HepG2 (cell line): Measurements from ENCODE around the gene YIPF3. TPM values are rescaled to one million over a fixed set of nuclear protein-coding genes. Genes with fewer than 3 reads are reported as not detected.
A peak's percentile ranks its signal among the peaks of the same experiment; 100 is the strongest.

Experiments
- ATAC-seq: fragments of 200-7000 bp; cut with Tn5 transposase; 3 replicates; pipeline ENCODE4 v1.9.1; 2020; ENCODE audit warnings: mild to moderate bottlenecking, moderate library complexity
- BruUV-seq: library from RNA; stranded (reverse); fragments of 400-500 nt; replicated peaks from 2 replicates; lab custom pipeline; 2021; lab: Mats Ljungman, UMichigan
- CTCF ChIA-PET: fragments of 300-600 bp; formaldehyde crosslinking; extraction: SDS; loops from one replicate; lab custom pipeline; 2021; ENCODE audit warnings: low total read pairs, inconsistent platforms, low intra/inter-chr PET ratio; lab: Yijun Ruan, JAX
- POLR2A ChIA-PET: fragments of 350-600 bp; sonication (Branson Sonifier 250); formaldehyde crosslinking; loops from one replicate; lab custom pipeline; 2020; ENCODE audit warnings: antibody characterized with exemption, inconsistent platforms; lab: Yijun Ruan, JAX
- DNase-seq: peaks from one replicate; pipeline ENCODE4 v3.0.0-alpha.2; 2015; ENCODE audit warnings: low spot score
- FAIRE-seq: peaks from 3 replicates; lab custom pipeline; 2011; peaks lifted over from hg19 to GRCh38; lab: Jason Lieb, UNC
- H2AFZ ChIP-seq: one replicate; pipeline ENCODE4 v1.6.1; 2011; ENCODE audit warnings: low read length, inconsistent platforms
- H3K27ac ChIP-seq: fragments of 300-600 bp; 3 replicates; pipeline ENCODE4 v1.8.0; 2011; ENCODE audit warnings: mixed run types, mild to moderate bottlenecking, mixed read lengths, low read length, inconsistent platforms; ENCODE audit not compliant: insufficient read depth; ENCODE audit errors: extremely low read length
- H3K27me3 ChIP-seq, 2 experiments: fragments of 200-600 bp in 1 of 2; 2 replicates in 1 of 2; 3 replicates in 1 of 2; pipeline versions ENCODE4 v1.6.0 to v1.8.0; 2011; ENCODE audit warnings: low read length in 2 of 2, mild to moderate bottlenecking in 2 of 2, moderate library complexity in 2 of 2, inconsistent platforms in 1 of 2; ENCODE audit not compliant: insufficient read depth in 2 of 2, control insufficient read depth in 1 of 2
- H3K36me3 ChIP-seq, 2 experiments: fragments of 200-600 bp in 1 of 2; replicated peaks in 1 of 2; 2 replicates in 1 of 2; 3 replicates in 1 of 2; pipeline versions ENCODE4 v1.5.1 to v1.8.0; 2011; ENCODE audit warnings: low read length in 2 of 2, inconsistent platforms in 1 of 2; ENCODE audit not compliant: insufficient read depth in 2 of 2, control insufficient read depth in 1 of 2
- H3K4me1 ChIP-seq: 2 replicates; pipeline ENCODE4 v1.5.1; 2012; ENCODE audit warnings: low read length, inconsistent platforms; ENCODE audit not compliant: insufficient read depth
- H3K4me2 ChIP-seq: 2 replicates; pipeline ENCODE4 v1.6.0; 2011; ENCODE audit warnings: low read depth, low read length, inconsistent platforms
- H3K4me3 ChIP-seq, 3 experiments: fragments of 200-600 bp in 1 of 3; sonication (generic), shearing (Covaris generic) in 1 of 3; replicated peaks in 1 of 3; 2 replicates each; pipeline ENCODE4 v1.5.1; 2011 to 2016; ENCODE audit warnings: low read length in 3 of 3, inconsistent platforms in 2 of 3, low read depth in 2 of 3, mild to moderate bottlenecking in 2 of 3, control low read depth in 1 of 3, mixed read lengths in 1 of 3; ENCODE audit not compliant: insufficient read depth in 1 of 3
- H3K79me2 ChIP-seq: one replicate; pipeline ENCODE4 v1.6.1; 2011; ENCODE audit warnings: low read length, inconsistent platforms; ENCODE audit not compliant: insufficient read depth
- H3K9ac ChIP-seq: 2 replicates; pipeline ENCODE4 v1.6.0; 2011; ENCODE audit warnings: mild to moderate bottlenecking, low read depth, low read length, inconsistent platforms; ENCODE audit not compliant: insufficient read depth
- H3K9me3 ChIP-seq: 2 replicates; pipeline ENCODE4 v1.5.1; 2012; ENCODE audit warnings: mild to moderate bottlenecking, low read length
- H4K20me1 ChIP-seq: 2 replicates; pipeline ENCODE4 v1.6.0; 2011; ENCODE audit warnings: inconsistent platforms, mild to moderate bottlenecking, low read length, moderate library complexity; ENCODE audit not compliant: insufficient read depth
- ATF4 ChIP-seq, 2 experiments: fragments of 450-650 bp in 1 of 2; sonication (generic) in 1 of 2; formaldehyde crosslinking; IDR thresholded peaks; 2 replicates each; pipeline versions ENCODE4 v1.5.0 to v1.8.0; 2020 to 2022; ENCODE audit warnings: mild to moderate bottlenecking in 1 of 2, missing genetic modification reagents in 1 of 2
- CBX1 ChIP-seq: IDR thresholded peaks from one replicate; pipeline ENCODE4 v1.6.1; 2016; ENCODE audit warnings: antibody characterized with exemption, low read depth
- CEBPB ChIP-seq: IDR thresholded peaks from 2 replicates; pipeline ENCODE4 v1.6.1; 2011; ENCODE audit warnings: low read depth, low read length, improper control_type of control experiment, borderline replicate concordance
- CEBPG ChIP-seq: IDR thresholded peaks from 2 replicates; pipeline ENCODE4 v1.6.1; 2016
- FOSL2 ChIP-seq: sonication (generic); formaldehyde crosslinking; IDR thresholded peaks from 2 replicates; pipeline ENCODE4 v1.4.0; 2020; ENCODE audit warnings: missing genetic modification reagents
- NR2F6 ChIP-seq, 2 experiments: IDR thresholded peaks; 2 replicates each; pipeline ENCODE4 v1.6.1; 2016; ENCODE audit warnings: antibody characterized with exemption in 1 of 2, mild to moderate bottlenecking in 1 of 2
- SMYD3 ChIP-seq: sonication (generic); formaldehyde crosslinking; IDR thresholded peaks from 2 replicates; pipeline ENCODE4 v1.8.1; 2023; ENCODE audit warnings: mild to moderate bottlenecking, missing genetic modification reagents
- ZBTB21 ChIP-seq: sonication (generic); formaldehyde crosslinking; IDR thresholded peaks from 2 replicates; pipeline ENCODE4 v1.4.0; 2020; ENCODE audit warnings: missing genetic modification reagents
- ZNF644 ChIP-seq: IDR thresholded peaks from 2 replicates; pipeline ENCODE4 v1.6.1; 2016; ENCODE audit warnings: low read depth
- ZNF879 ChIP-seq: sonication (generic); formaldehyde crosslinking; IDR thresholded peaks from 2 replicates; pipeline ENCODE4 v1.8.1; 2023; ENCODE audit warnings: missing genetic modification reagents
- WGBS: methylation state at CpG from one replicate; pipeline ENCODE4 v1.1.6; 2017; ENCODE audit warnings: low lambda C conversion rate; 5-methylcytosine and 5-hydroxymethylcytosine counted together
- in situ Hi-C: cut with HindIII; loops from 2 replicates; pipeline ENCODE4 v1.10.0; 2017; ENCODE audit warnings: low pct_unique_long_range_greater_than_20kb; ENCODE audit not compliant: extremely low pct_ligation_motif_present
- intact Hi-C: fragments of 100-400 bp; cut with micrococcal nuclease; formaldehyde crosslinking; loops from one replicate; pipeline ENCODE4 v1.10.0; 2022; ENCODE audit not compliant: unreplicated experiment
- polyA plus RNA-seq, 8 experiments: library from polyadenylated mRNA; depleted of rRNA in 3 of 8; stranded (reverse) in 7 of 8; unstranded in 1 of 8; fragments of >200 nt; fragmentation: Illumina TruSeq in 4 of 8; extraction: Trizol in 4 of 8; gene quantifications; 2 replicates each; pipeline versions ENCODE4 v1.2.1 to v1.2.3, GENCODE V29; 2011 to 2016; ENCODE audit warnings: low read depth in 4 of 8, missing spikeins in 1 of 8, mixed read lengths in 1 of 8; ENCODE audit not compliant: insufficient read depth in 1 of 8
- total RNA-seq, 5 experiments: library from RNA; depleted of rRNA; stranded (reverse); fragments of >200 nt; fragmentation: Illumina TruSeq; extraction: Trizol; gene quantifications; 2 replicates each; pipeline ENCODE4 v1.2.3, GENCODE V29; 2016; ENCODE audit warnings: low read depth in 1 of 5
- TF ChIP-seq, protein P1 (sequence below): sonication (generic); formaldehyde crosslinking; conservative IDR thresholded peaks from 2 replicates; pipeline ENCODE4 v1.4.0; 2020; ENCODE audit warnings: mild to moderate bottlenecking, missing genetic modification reagents, moderate library complexity
- TF ChIP-seq, protein P2 (sequence below): IDR thresholded peaks from 2 replicates; pipeline ENCODE4 v1.6.1; 2016; ENCODE audit warnings: control low read depth
- TF ChIP-seq, protein P3 (sequence below): sonication (generic); formaldehyde crosslinking; IDR thresholded peaks from 2 replicates; pipeline ENCODE4 v1.4.0; 2020; ENCODE audit warnings: missing genetic modification reagents, borderline replicate concordance

YIPF3 gene
- total and polyA plus RNA-seq, 2 of the 13 experiments (the other 11 are each of a cell fraction or from before 2014, with no cell fraction given) = 107 to 206 TPM

DNA sequence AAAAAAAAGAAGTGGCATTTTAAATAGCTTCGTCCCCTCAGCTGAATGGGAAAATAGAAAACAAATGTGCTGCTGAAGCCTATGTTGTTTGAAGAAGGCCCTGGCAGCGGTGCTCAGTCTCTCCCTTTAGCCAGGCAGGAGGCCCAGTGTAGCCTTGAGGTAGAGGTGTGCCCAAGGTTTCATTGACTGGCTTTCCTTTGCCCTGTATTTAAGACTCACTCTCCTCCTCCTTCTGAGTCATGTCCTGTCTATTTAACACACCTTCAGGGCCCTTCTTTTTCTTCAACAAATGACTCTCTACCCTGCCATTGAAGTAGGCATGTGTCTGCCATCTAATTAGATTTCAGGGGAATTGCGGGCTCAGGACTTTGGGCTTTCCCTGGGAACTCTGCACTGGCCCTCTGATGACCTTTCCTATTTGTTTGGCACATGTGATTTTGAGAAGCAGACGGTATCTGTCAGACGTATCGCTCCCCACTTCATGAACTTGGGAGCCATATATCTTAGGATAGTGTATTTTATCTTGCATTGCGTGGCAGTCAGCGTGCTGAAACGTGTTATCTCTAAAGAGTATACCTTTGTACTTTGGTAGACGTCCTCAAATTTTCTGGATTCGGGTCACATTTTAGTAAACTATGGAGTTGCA lies 35.0 kb downstream of the YIPF3 start (continued):
- TF ChIP-seq, protein P1, sequence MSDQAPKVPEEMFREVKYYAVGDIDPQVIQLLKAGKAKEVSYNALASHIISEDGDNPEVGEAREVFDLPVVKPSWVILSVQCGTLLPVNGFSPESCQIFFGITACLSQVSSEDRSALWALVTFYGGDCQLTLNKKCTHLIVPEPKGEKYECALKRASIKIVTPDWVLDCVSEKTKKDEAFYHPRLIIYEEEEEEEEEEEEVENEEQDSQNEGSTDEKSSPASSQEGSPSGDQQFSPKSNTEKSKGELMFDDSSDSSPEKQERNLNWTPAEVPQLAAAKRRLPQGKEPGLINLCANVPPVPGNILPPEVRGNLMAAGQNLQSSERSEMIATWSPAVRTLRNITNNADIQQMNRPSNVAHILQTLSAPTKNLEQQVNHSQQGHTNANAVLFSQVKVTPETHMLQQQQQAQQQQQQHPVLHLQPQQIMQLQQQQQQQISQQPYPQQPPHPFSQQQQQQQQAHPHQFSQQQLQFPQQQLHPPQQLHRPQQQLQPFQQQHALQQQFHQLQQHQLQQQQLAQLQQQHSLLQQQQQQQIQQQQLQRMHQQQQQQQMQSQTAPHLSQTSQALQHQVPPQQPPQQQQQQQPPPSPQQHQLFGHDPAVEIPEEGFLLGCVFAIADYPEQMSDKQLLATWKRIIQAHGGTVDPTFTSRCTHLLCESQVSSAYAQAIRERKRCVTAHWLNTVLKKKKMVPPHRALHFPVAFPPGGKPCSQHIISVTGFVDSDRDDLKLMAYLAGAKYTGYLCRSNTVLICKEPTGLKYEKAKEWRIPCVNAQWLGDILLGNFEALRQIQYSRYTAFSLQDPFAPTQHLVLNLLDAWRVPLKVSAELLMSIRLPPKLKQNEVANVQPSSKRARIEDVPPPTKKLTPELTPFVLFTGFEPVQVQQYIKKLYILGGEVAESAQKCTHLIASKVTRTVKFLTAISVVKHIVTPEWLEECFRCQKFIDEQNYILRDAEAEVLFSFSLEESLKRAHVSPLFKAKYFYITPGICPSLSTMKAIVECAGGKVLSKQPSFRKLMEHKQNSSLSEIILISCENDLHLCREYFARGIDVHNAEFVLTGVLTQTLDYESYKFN (CRISPR knock-in tag) = 0 out of 2 replicates have a peak, but pooled peaks have one; percentile 5
- no peak for TF ChIP-seq SMYD3

- peaks cover 0 to 3% of the 10 kb centered on the region in 2 experiments; a peak in 1 of 5 replicates for H3K36me3 ChIP-seq
- FAIRE-seq (no peak), ATAC-seq (no peak), DNase-seq (no peak)
- no peak overlapping the region for H3K27ac ChIP-seq
- ChIA-PET POLR2A (interaction anchor here (0.7 to 6.5 kb wide), 3 partner anchors 10 to 698 kb away, joined by 3 to 141 read pairs (median 4); no protein-coding TSS in a partner anchor), CTCF (no interaction called here)
- H3K79me2 ChIP-seq = peaks cover 61% of the 10 kb centered on the region
- intact Hi-C loops = no loop called here
- H3K9me3 ChIP-seq = no peaks in the 10 kb centered on the region
- H3K4me1 ChIP-seq = peaks cover 66% of the 10 kb centered on the region
- no peak overlapping the region for H3K4me3 ChIP-seq
- in situ Hi-C loops = no loop called here
- H4K20me1 ChIP-seq = no peaks in the 10 kb centered on the region
- H3K4me2 ChIP-seq = peak overlapping the region; percentile 19; the same call in 1 of the 2 replicates
- WGBS = 98% methylated on average over 2 of the region's 2 CpGs
- H3K9ac ChIP-seq = no peak overlapping the region
- no peaks in the 10 kb centered on the region; a peak in 1 of 5 replicates for H3K27me3 ChIP-seq
- BruUV-seq = no TSS peak
- H2AFZ ChIP-seq = no peak overlapping the region
- TF ChIP-seq ZNF879 (CRISPR knock-in tag) (no peak), ZBTB21 (CRISPR knock-in tag) (no peak), ATF4 (CRISPR knock-in tag; IDR thresholded peaks at IDR 0.05) (peak in 1 of 2 experiments; percentile 92; a peak in 2 of 4 replicates), FOSL2 (CRISPR knock-in tag) (peak; percentile 50; the same call in 1 of the 2 replicates), CBX1 (no peak), CEBPB (peak; percentile 79), ZNF644 (CRISPR knock-in tag) (peak; percentile 77), NR2F6 (IDR thresholded peaks at IDR 0.05) (no peak), NR2F6 (CRISPR knock-in tag; IDR thresholded peaks at IDR 0.05) (no peak), CEBPG (CRISPR knock-in tag) (peak; percentile 81)
- TF ChIP-seq, protein P2, sequence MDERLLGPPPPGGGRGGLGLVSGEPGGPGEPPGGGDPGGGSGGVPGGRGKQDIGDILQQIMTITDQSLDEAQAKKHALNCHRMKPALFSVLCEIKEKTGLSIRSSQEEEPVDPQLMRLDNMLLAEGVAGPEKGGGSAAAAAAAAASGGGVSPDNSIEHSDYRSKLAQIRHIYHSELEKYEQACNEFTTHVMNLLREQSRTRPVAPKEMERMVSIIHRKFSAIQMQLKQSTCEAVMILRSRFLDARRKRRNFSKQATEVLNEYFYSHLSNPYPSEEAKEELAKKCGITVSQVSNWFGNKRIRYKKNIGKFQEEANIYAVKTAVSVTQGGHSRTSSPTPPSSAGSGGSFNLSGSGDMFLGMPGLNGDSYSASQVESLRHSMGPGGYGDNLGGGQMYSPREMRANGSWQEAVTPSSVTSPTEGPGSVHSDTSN (CRISPR knock-in tag) = peak; percentile 54; the same call in 1 of the 2 replicates
- TF ChIP-seq, protein P3, sequence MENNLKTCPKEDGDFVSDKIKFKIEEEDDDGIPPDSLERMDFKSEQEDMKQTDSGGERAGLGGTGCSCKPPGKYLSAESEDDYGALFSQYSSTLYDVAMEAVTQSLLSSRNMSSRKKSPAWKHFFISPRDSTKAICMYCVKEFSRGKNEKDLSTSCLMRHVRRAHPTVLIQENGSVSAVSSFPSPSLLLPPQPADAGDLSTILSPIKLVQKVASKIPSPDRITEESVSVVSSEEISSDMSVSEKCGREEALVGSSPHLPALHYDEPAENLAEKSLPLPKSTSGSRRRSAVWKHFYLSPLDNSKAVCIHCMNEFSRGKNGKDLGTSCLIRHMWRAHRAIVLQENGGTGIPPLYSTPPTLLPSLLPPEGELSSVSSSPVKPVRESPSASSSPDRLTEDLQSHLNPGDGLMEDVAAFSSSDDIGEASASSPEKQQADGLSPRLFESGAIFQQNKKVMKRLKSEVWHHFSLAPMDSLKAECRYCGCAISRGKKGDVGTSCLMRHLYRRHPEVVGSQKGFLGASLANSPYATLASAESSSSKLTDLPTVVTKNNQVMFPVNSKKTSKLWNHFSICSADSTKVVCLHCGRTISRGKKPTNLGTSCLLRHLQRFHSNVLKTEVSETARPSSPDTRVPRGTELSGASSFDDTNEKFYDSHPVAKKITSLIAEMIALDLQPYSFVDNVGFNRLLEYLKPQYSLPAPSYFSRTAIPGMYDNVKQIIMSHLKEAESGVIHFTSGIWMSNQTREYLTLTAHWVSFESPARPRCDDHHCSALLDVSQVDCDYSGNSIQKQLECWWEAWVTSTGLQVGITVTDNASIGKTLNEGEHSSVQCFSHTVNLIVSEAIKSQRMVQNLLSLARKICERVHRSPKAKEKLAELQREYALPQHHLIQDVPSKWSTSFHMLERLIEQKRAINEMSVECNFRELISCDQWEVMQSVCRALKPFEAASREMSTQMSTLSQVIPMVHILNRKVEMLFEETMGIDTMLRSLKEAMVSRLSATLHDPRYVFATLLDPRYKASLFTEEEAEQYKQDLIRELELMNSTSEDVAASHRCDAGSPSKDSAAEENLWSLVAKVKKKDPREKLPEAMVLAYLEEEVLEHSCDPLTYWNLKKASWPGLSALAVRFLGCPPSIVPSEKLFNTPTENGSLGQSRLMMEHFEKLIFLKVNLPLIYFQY (CRISPR knock-in tag) = no peak
Measured at GRCh38 chr6:43481075-43481474, 35.7 kb downstream of the YIPF3 start.
